MG63 (cell line): ENCODE data around the gene TARS2. TPM values are rescaled to one million over a fixed set of nuclear protein-coding genes. Genes with fewer than 3 reads are reported as not detected.

Source experiments
- DNase-seq: peaks from one replicate; pipeline ENCODE4 v3.0.0-alpha.2; 2020
- H3K27me3 ChIP-seq: fragments of 250-450 bp; sonication (Bioruptor Pico); 2 replicates; pipeline ENCODE4 v1.5.1; 2020; ENCODE audit warnings: mild to moderate bottlenecking, moderate library complexity
- H3K36me3 ChIP-seq: fragments of 250-450 bp; sonication (Bioruptor Pico); 2 replicates; pipeline ENCODE4 v1.5.1; 2020; ENCODE audit warnings: mild to moderate bottlenecking, moderate library complexity
- H3K4me3 ChIP-seq: fragments of 250-450 bp; sonication (Bioruptor Pico); 2 replicates; pipeline ENCODE4 v1.5.1; 2020; ENCODE audit warnings: mild to moderate bottlenecking, moderate library complexity
- H3K9me3 ChIP-seq: fragments of 250-450 bp; sonication (Bioruptor Pico); 2 replicates; pipeline ENCODE4 v1.5.1; 2020; ENCODE audit warnings: mild to moderate bottlenecking, moderate library complexity
- total RNA-seq: library from RNA; depleted of rRNA; stranded (reverse); fragments of >200 nt; shearing (Covaris generic); gene quantifications from 2 replicates; pipeline ENCODE4 v1.2.3, GENCODE V29; 2014; ENCODE audit warnings: low replicate concordance

Gene TARS2
- total RNA-seq, 1 experiment from 2014 or later, result 15.4 TPM

DNA sequence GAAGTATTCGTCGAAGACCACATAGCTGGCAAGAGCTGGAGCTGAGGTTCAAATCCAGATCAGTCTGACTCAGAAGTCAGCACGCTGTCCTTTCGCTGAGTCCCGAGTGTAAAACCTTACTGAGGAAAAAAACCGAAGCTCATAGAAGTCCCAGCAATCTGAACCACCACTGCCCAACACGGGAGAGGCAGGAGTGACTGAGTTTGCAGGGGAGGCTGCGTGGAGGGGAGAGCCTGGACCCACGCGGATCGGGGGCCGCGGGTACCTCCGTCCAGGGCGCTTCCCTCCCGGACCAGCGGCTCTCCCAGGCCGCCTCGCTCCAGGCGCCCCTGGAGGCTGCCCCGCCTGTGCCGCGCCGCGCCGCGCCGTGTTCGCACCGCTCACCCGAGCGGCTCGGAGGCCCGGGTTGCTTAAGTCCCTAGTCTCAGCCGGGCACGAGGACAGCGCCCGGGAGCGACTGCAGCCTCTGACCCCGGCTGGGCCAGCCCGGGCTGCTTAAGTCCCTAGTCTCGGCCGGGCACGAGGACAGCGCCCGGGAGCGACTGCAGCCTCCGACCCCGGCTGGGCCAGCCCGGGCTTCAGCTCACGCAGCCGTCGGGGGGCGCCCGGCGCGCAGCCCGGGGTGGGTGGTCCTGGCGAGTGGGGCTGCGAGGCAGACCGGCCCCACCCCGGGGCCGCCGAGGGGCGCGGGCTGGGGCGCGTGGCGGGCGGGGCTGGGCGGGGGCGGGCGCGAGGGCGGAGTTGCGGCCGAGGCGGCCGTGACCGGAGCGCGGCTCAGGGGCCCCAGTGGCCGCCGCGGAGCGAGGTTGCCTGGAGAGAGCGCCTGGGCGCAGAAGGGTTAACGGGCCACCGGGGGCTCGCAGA, 61.6 kb downstream of the TARS2 start, which contains the start of gene ADAMTSL4:
Gene ADAMTSL4, plus strand, starts transcription at position 777 of the 864 bp plus-strand sequence. CDS start 2,881 bp downstream, outside the sequence.
- Histone ChIP-seq H3K36me3 (no peaks in the 10 kb centered on the region), H3K4me3 (peak within 1 kb of the TSS; percentile 52), H3K27me3 (no peaks in the 10 kb centered on the region), H3K9me3 (no peaks in the 10 kb centered on the region)
- DNase-seq, result peak; percentile 76

DNA sequence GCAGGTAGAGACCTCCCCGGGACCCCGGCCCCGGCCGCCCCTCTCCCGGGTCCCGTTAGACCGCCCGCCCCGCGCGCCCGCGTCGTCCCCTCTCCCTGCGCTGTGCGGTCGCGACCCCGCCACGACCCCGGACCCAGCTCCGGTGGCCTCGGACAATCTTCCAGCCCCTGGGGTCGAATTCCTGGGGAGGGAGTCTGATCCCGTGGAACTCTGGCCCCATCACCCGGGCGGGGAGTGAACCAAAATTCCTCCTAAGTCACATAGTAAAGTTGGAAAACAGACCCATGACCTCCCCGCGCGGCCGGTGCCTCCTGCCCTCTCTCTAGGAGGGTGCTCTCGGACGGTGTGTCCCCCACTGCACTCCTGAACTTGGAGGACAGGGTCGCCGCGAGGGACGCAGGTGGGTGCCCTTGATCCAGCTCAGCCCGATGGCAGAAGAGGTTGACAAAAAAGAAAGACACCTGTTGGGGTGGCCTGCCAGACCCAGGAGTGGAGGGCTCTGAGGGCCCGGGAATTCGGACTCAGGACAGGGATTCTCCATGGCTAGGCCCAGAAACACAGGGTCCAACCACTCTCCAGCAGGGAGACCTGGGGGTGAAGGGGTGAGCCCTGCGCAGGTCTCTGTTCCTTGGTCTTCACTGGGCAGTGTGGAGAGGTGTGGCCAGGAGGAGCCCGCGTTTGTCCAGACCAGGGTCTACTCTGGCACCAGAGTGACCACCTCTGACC, 62.4 kb downstream of the TARS2 start:
- H3K36me3 ChIP-seq, result no peaks in the 10 kb centered on the region
- no peaks in the 10 kb centered on the region for H3K27me3 ChIP-seq
- no peaks in the 10 kb centered on the region for H3K9me3 ChIP-seq
- DNase-seq, result peak; percentile 45
- peak overlapping the region; percentile 52 for H3K4me3 ChIP-seq

DNA sequence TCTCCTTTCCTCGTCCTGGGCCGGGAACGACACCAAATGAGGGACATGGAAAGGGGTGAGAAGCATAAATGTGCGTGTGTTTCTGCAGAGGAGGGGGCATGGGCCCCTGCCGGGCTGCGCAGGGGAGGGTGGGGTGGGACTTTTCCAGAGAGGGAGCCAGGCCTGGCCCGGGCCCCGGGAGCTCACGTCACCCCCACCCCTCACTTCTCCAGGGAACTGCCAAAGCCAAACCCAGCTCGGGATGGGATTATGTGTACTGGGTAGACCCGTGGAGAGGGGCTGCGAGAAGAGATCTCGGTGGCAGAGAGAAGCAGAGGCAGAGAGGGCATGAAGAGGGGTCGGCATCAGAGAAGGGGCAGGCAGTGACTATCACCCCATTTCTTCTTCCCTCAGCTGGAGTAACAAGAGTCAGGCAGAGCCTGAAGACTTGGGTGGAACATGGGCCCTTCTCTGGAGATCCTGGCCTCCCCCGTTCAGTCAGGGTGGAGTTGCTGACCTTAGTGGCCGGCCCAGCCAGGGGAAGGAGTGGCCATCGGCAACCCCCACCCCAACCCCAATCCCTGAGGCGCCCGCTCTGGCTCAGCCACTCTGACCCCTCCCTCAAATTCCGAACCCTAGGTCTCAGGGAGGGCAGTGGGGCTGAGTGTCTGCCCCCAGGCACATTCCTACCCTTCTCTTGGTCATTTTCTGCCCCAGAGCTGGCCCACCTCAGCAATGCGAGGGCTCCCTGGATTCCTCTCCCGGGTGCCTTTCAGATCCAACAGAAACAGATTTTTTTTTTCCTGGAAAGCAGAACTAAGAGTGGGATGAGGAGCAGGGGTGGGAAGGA, 63.2 kb downstream of the TARS2 start:
- Histone ChIP-seq H3K9me3 (no peaks in the 10 kb centered on the region), H3K36me3 (peaks cover 3% of the 10 kb centered on the region; the same call in 1 of the 2 replicates), H3K4me3 (peak overlapping the region; percentile 52), H3K27me3 (no peaks in the 10 kb centered on the region)
- no peak for DNase-seq

DNA sequence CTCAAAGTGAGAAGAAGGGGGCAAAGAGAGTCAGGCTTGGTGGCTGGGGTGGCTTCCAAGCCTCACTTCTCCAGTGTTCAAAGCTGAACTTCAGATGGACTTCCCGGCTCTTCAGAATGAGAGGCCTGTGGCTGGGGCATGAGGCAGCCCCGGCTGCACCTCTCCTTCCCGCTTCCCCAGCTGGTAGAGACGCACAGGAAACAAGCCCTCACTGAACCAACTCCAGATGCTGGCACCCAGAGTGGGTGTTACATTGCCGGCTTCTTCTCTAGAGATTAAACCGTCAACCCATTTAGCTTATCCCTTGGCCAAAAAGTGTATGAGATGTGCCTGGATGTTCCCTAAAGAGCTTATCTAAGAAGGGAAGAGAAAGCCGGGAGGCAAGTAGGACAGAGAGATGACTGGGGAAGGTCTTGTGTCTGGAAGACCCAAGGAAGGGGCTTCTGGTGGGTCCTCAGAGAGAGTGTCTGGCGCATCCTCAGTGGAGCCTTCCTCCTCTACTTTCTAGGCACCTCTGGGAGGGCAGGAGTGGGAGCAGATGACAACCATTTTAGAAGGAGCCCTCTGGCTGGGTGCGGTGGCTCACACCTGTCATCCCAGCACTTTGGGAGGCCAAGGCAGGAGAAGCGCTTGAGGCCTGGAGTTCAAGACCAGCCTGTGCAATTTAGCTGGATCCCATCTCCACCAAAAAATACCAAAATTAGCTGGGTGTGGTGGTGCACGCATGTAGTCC, 64.0 kb downstream of the TARS2 start:
- H3K27me3 ChIP-seq, result no peaks in the 10 kb centered on the region
- no peak for DNase-seq
- no peaks in the 10 kb centered on the region for H3K9me3 ChIP-seq
- no peak overlapping the region for H3K4me3 ChIP-seq
- peaks cover 7% of the 10 kb centered on the region for H3K36me3 ChIP-seq

DNA sequence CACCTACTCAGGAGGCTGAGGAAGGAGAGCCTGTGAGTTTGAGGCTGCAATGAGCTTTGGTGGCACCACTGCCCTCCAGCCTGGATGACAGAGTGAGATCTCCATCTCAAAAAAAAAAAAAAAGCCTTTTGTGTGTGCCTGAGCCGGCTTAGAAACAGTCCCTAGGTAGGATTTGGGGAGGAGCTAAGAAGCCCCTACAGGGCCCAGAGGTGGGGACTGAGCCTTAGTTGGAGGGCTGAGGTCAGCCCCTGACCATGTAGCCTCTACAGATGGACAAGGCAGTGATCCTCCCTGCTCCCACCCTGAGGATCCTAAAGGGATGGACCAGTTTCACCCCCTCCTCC, 64.5 kb downstream of the TARS2 start:
- Histone ChIP-seq H3K27me3 (no peaks in the 10 kb centered on the region), H3K9me3 (no peaks in the 10 kb centered on the region), H3K4me3 (no peak overlapping the region), H3K36me3 (peaks cover 7% of the 10 kb centered on the region)
- no peak for DNase-seq

DNA sequence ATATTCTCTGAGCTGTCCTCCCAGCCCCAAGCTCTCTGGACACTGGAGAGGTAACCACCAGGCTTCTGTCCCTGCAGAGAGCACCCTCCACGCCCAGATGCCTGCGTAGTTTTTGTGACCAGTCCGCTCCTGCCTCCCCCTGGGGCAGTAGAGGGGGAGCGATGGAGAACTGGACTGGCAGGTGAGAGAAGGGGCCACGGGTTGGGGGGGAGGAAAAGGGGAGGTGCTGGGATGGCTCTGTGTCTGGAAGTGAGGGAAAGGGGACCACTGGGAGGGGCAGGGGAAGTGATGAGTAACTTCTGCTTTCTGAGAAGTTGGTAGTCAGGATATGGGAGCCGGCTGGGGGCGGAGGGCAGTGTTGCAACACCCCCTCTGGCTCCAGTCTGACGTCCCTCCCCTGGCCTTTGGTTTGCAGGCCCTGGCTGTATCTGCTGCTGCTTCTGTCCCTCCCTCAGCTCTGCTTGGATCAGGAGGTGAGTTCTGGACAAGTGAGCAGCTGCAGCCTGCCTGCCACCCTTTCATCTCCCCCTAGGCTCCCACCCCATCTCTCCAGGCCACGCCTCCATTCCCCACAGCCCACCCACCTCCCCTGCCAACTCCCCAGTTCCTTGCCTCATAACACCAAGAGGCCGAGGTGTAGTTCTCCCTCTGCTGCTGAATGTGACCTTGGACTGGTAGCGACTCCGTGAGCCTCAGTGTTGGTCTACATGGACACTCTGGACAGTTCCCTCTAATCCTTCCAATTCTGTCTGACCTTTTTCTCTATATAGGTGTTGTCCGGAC, 65.1 kb downstream of the TARS2 start:
- H3K36me3 ChIP-seq, result peaks cover 8% of the 10 kb centered on the region
- no peaks in the 10 kb centered on the region for H3K27me3 ChIP-seq
- H3K4me3 ChIP-seq, result no peak overlapping the region
- DNase-seq, result peak; percentile 90
- H3K9me3 ChIP-seq, result no peaks in the 10 kb centered on the region

DNA sequence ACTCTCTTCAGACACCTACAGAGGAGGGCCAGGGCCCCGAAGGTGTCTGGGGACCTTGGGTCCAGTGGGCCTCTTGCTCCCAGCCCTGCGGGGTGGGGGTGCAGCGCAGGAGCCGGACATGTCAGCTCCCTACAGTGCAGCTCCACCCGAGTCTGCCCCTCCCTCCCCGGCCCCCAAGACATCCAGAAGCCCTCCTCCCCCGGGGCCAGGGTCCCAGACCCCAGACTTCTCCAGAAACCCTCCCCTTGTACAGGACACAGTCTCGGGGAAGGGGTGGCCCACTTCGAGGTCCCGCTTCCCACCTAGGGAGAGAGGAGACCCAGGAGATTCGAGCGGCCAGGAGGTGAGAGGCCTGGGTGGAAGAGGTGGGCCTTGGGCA, 65.7 kb downstream of the TARS2 start:
- H3K36me3 ChIP-seq, result peaks cover 9% of the 10 kb centered on the region
- H3K27me3 ChIP-seq, result no peaks in the 10 kb centered on the region
- no peak overlapping the region for H3K4me3 ChIP-seq
- no peaks in the 10 kb centered on the region for H3K9me3 ChIP-seq
- DNase-seq, result no peak

DNA sequence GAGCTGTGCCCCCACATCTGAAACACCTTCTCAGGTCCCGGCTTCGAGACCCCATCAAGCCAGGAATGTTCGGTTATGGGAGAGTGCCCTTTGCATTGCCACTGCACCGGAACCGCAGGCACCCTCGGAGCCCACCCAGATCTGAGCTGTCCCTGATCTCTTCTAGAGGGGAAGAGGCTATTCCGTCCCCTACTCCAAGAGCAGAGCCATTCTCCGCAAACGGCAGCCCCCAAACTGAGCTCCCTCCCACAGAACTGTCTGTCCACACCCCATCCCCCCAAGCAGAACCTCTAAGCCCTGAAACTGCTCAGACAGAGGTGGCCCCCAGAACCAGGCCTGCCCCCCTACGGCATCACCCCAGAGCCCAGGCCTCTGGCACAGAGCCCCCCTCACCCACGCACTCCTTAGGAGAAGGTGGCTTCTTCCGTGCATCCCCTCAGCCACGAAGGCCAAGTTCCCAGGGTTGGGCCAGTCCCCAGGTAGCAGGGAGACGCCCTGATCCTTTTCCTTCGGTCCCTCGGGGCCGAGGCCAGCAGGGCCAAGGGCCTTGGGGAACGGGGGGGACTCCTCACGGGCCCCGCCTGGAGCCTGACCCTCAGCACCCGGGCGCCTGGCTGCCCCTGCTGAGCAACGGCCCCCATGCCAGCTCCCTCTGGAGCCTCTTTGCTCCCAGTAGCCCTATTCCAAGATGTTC, 66.3 kb downstream of the TARS2 start:
- Histone ChIP-seq H3K27me3 (no peaks in the 10 kb centered on the region), H3K4me3 (no peak overlapping the region)
- no peak for DNase-seq

DNA sequence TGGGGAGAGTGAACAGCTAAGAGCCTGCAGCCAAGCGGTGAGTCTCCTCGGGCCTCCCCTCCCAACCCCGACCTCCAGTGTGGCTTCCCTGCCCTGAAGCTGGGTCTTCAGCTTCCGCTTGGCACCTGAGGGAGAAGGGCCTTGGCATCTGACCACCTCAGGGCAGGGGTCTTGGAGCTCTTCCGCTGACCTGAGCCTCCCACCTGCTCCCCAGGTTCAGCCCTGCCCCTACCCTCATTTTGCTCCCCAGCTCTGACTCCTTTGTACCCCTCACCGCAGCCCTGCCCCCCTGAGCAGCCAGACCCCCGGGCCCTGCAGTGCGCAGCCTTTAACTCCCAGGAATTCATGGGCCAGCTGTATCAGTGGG, 66.8 kb downstream of the TARS2 start:
- no peak overlapping the region for H3K4me3 ChIP-seq
- no peaks in the 10 kb centered on the region for H3K9me3 ChIP-seq
- peaks cover 9% of the 10 kb centered on the region for H3K36me3 ChIP-seq
- DNase-seq, result no peak
- H3K27me3 ChIP-seq, result no peaks in the 10 kb centered on the region

More for the DNA sequence above, 66.3 kb downstream of the TARS2 start:
- no peaks in the 10 kb centered on the region for H3K9me3 ChIP-seq
- peaks cover 9% of the 10 kb centered on the region for H3K36me3 ChIP-seq

DNA sequence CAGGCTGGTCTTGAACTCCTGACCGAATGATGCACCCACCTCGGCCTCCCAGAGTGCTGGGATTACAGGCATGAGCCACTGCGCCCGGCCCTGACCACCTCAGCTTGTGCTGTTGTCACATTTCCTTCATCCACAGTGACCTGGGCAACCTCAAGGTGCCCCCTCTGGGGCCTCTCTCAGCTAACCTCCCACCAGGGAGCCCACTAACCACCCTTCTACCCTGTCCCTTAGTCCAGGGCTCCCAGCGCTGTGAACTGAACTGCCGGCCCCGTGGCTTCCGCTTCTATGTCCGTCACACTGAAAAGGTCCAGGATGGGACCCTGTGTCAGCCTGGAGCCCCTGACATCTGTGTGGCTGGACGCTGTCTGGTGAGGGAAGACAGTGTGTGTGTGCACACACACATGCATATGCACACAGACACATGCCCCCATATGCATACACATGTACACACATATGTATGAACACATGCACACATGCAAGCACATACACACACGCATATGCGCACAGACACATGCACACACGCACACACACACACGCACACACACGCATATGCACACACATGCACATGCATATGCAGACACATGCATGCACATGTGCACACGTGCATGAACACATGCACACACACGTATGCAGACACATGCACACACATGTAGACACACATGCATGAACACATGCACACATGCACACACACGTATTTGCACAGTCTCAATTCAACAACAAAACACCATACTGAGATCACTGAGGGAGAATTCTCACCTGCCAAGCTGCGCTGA, 68.2 kb downstream of the TARS2 start:
- Histone ChIP-seq H3K9me3 (no peaks in the 10 kb centered on the region), H3K4me3 (no peak overlapping the region), H3K36me3 (peaks cover 9% of the 10 kb centered on the region), H3K27me3 (no peaks in the 10 kb centered on the region)
- no peak for DNase-seq

DNA sequence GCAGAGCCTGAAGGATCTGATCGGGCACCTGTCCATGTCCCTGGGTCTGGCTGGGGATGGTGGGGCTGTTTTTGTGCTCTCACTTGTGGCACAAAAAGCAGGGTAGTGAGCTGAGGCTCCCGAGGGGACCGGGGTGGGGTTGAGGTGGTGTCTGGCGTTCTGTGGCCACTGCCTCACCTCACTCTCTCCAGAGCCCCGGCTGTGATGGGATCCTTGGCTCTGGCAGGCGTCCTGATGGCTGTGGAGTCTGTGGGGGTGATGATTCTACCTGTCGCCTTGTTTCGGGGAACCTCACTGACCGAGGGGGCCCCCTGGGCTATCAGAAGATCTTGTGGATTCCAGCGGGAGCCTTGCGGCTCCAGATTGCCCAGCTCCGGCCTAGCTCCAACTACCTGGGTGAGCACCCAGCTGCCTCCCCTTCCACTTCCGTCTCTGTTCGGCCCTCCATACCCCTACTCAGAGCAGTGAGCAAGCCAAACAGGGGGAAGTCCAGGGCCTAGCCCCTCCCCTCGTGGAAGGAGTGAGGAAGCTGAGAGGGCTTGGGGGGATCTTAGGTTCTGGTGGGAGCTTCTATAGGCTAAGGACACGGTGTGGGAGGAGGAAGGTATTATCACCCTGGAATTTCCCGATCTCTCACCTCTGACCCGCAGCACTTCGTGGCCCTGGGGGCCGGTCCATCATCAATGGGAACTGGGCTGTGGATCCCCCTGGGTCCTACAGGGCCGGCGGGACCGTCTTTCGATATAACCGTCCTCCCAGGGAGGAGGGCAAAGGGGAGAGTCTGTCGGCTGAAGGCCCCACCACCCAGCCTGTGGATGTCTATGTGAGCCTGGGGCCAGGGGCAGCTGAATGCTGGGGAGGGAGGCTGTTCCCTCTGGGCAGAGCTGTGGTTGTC, 69.0 kb downstream of the TARS2 start:
- Histone ChIP-seq H3K27me3 (no peaks in the 10 kb centered on the region), H3K9me3 (no peaks in the 10 kb centered on the region), H3K4me3 (no peak overlapping the region), H3K36me3 (peaks cover 9% of the 10 kb centered on the region)
- no peak for DNase-seq

DNA sequence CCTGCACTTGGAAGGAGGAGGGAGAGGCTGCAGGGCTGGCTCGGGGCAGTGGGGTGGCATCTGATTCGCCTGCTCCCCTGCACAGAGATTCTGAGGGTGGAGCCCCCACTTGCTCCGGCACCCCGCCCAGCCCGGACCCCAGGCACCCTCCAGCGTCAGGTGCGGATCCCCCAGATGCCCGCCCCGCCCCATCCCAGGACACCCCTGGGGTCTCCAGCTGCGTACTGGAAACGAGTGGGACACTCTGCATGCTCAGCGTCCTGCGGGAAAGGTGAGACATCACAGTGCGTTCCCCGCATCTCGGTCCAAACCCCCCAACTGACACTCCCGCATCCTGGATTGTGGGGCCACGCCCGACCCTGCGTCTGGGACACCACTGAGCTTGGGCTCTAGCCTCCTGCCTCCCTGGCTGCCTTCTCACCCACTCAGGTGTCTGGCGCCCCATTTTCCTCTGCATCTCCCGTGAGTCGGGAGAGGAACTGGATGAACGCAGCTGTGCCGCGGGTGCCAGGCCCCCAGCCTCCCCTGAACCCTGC, 69.9 kb downstream of the TARS2 start:
- Histone ChIP-seq H3K9me3 (no peaks in the 10 kb centered on the region), H3K36me3 (peaks cover 9% of the 10 kb centered on the region), H3K27me3 (no peaks in the 10 kb centered on the region), H3K4me3 (no peak overlapping the region)
- DNase-seq, result no peak
